Right lobe of liver (tissue), 4 donors: Measurements from ENCODE around the gene MTCL3.

Experiments
- CTCF ChIP-seq, 4 donors: fragments of 200-600 bp in 3 of 4; fragments of 450-650 bp in 1 of 4; IDR thresholded peaks; one replicate each; pipeline versions ENCODE4 v1.5.1 to v1.8.0; 2016 to 2022; ENCODE audit warnings: antibody characterized with exemption in 4 of 4, mild to moderate bottlenecking in 2 of 4
- POLR2A ChIP-seq: fragments of 450-650 bp; IDR thresholded peaks from one replicate; pipeline ENCODE4 v1.6.1; 2017; ENCODE audit warnings: antibody characterized with exemption, mild to moderate bottlenecking
- donor health status: DM: no; HTN: no; CAD: no.
- donor health status: DM: no; HTN: no; CAD: no.
- donor health status: DM: no; HTN: yes; CAD: no.

DNA sequence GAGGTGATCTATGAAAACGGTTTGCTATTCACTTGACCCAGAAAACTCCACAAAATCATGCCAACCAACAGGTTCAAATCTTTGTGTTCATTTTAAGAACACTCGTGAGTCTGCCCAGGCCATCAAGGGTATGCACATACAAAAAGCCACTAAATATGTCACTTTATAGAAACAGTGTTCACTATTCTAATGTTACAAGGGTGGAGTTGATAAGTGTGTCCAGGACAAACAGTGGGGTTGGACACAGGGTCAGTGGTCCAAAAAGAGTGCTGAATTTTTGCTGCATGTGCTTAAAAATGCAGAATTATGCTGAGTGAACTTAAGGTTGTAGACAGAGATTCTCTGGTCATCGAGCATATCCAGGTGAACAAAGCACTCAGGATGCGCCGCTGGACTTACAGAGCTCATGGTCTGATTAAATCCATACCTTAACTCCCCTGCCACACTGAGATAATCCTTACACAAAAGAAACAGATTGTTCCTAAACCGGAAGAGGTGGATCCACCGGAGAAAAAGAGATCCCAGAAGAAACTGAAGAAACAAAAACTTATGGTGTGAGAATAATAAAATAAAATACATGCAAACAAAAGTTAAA is 83.4 kb downstream of the MTCL3 start:
- TF ChIP-seq CTCF (IDR thresholded peaks at IDR 0.05) (no peak), POLR2A (no peak)
